Measurements from ENCODE around the gene ESPN. TPM values are rescaled to one million over a fixed set of nuclear protein-coding genes. Genes with fewer than 3 reads are reported as not detected.

The ESPN gene, protein sequence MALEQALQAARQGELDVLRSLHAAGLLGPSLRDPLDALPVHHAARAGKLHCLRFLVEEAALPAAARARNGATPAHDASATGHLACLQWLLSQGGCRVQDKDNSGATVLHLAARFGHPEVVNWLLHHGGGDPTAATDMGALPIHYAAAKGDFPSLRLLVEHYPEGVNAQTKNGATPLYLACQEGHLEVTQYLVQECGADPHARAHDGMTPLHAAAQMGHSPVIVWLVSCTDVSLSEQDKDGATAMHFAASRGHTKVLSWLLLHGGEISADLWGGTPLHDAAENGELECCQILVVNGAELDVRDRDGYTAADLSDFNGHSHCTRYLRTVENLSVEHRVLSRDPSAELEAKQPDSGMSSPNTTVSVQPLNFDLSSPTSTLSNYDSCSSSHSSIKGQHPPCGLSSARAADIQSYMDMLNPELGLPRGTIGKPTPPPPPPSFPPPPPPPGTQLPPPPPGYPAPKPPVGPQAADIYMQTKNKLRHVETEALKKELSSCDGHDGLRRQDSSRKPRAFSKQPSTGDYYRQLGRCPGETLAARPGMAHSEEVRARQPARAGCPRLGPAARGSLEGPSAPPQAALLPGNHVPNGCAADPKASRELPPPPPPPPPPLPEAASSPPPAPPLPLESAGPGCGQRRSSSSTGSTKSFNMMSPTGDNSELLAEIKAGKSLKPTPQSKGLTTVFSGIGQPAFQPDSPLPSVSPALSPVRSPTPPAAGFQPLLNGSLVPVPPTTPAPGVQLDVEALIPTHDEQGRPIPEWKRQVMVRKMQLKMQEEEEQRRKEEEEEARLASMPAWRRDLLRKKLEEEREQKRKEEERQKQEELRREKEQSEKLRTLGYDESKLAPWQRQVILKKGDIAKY
- 0.13 TPM for polyA plus RNA-seq (2012; ENCODE audit: low read depth, missing spikeins)

DNA sequence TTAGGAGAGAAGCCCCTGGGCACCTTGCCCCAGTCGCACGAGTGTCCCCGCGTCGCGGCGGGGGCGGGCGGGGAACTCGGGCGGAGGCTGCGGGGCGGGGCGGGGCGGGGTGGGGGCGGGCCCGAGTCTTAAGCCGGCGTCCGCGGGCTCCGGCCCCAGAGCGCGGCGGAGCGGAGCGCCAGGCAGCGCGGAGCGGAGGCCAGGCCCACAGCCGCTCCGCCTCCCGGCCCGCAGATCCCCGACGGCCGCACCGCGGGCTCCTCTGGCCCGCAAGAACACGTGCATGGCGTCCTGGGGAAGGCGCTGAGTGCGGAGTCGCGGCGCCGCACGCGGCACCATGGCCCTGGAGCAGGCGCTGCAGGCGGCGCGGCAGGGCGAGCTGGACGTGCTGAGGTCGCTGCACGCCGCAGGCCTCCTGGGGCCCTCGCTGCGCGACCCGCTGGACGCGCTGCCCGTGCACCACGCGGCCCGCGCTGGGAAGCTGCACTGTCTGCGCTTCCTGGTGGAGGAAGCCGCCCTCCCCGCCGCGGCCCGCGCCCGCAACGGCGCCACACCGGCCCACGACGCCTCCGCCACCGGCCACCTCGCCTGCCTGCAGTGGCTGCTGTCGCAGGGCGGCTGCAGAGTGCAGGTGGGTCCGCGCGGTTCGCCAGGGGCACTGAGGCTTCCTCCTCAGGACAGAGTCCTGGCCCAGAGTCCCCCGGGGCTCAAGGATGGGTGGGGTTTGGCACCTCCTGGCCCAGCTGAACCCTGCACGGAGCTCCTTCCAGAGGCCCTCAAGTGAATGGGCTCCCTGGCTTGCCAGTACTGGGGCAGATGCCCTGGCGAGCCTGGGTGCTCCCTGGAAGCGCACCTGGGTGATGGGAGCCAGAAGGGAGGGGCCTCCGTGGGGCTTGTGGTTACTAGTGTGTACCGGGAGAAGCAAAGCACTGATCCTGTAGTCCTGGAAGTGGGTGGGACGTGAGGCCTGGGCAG, at the start of gene ESPN:
ESPN (plus strand) TSS at position 158 of the 975 bp plus-strand sequence; CDS start at position 338, 180 bp downstream.
- DNase-seq (ENCODE audit: insufficient read length, low spot score) (no peak), FAIRE-seq (no peak)
- TF ChIP-seq POLR2A (IDR thresholded peaks at IDR 0.05; ENCODE audit: low read depth, low read length) (no peak), POU2F2 (IDR thresholded peaks at IDR 0.05; ENCODE audit: low read depth, low read length) (no peak), POLR2AphosphoS5 (IDR thresholded peaks at IDR 0.05; ENCODE audit: low read depth, low read length) (no peak), SPI1 (IDR thresholded peaks at IDR 0.05; ENCODE audit: low read depth, low read length) (no peak), TAF1 (IDR thresholded peaks at IDR 0.05; ENCODE audit: low read depth, low read length) (no peak), PAX5 (IDR thresholded peaks at IDR 0.05; ENCODE audit: insufficient read depth, low read length, severe bottlenecking) (no peak)

DNA sequence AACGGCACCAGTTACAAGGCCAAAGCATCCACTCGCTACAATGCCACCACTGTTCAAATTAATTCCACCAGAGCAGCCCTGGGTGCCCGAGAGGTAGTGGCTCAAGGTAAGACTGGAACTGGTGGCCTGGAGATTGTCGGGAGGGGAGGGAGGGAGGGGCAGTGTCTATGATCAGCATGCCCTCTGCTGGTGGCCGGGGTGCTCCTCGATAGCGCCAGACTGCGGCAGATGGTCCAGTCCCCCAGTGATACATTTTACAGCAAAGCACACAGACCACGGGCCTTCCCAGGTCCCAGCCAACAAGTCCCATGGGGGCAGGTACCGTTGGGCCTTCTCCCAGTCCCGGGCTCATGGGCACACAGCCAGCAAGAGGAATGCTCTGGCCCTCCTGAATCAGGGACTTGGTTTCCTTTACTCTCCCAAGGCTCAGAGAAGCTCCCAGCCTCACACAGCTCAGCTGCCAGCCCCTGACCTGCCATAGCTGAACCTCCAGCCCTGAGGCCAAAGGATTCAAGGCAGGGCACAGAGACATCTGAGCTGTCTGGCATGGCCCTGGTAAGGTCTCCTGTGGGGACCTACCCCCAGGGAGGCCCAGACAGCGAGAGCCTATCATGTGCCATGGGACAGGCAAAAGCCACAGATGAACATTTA, 46.4 kb upstream of the ESPN start:
- DNase-seq (ENCODE audit: insufficient read length, low spot score) = no peak
- FAIRE-seq = no peak
- TF ChIP-seq PAX5 (IDR thresholded peaks at IDR 0.05; ENCODE audit: insufficient read depth, low read length, severe bottlenecking) (no peak), POLR2AphosphoS5 (IDR thresholded peaks at IDR 0.05; ENCODE audit: low read depth, low read length) (no peak), TAF1 (IDR thresholded peaks at IDR 0.05; ENCODE audit: low read depth, low read length) (no peak), POLR2A (IDR thresholded peaks at IDR 0.05; ENCODE audit: low read depth, low read length) (no peak), POU2F2 (IDR thresholded peaks at IDR 0.05; ENCODE audit: low read depth, low read length) (no peak), SPI1 (IDR thresholded peaks at IDR 0.05; ENCODE audit: low read depth, low read length) (no peak)

DNA sequence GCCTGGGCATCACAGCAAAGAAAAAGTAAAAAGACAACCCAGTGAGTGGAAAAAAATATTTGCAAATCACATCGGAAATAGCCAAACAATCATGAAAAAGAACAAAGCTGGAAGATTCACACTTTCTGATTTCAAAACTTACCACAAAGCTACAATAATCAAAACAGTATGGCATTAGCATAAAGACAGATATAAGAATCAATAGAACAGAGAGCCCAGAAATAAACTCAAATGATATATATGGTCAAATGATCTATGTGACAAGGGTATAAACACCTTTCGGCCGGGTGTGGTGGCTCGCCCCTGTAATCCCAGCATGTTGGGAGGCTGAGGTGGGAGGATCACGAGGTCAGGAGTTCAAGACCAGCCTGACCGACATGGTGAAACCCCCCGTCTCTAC, 44.5 kb upstream of the ESPN start:
- TF ChIP-seq PAX5 (IDR thresholded peaks at IDR 0.05; ENCODE audit: insufficient read depth, low read length, severe bottlenecking) (no peak), SPI1 (IDR thresholded peaks at IDR 0.05; ENCODE audit: low read depth, low read length) (no peak), POU2F2 (IDR thresholded peaks at IDR 0.05; ENCODE audit: low read depth, low read length) (no peak), POLR2AphosphoS5 (IDR thresholded peaks at IDR 0.05; ENCODE audit: low read depth, low read length) (no peak), POLR2A (IDR thresholded peaks at IDR 0.05; ENCODE audit: low read depth, low read length) (no peak), TAF1 (IDR thresholded peaks at IDR 0.05; ENCODE audit: low read depth, low read length) (no peak)
- FAIRE-seq (no peak), DNase-seq (ENCODE audit: insufficient read length, low spot score) (no peak)

DNA sequence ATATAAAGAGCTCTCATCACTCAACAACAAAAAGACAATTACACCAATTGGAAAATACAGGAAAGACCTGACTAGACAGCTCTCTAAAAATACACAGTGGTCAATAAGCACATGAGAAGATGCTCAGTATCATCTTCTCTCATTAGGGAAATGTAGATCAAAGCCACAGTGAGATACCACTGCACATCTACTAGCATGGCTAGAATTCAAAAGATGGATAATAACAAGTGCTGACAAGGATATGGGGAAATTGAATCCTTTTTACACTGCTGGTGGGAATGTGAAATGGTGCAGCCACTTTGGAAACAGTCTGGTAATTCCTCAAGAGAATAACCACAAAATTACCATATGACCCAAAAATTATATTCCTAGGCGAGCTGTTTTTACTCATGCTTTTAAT, 40.4 kb upstream of the ESPN start:
- TF ChIP-seq PAX5 (IDR thresholded peaks at IDR 0.05; ENCODE audit: insufficient read depth, low read length, severe bottlenecking) = no peak
- no peak for TF ChIP-seq TAF1 (IDR thresholded peaks at IDR 0.05; ENCODE audit: low read depth, low read length)
- no peak for TF ChIP-seq SPI1 (IDR thresholded peaks at IDR 0.05; ENCODE audit: low read depth, low read length)
- no peak for TF ChIP-seq POLR2AphosphoS5 (IDR thresholded peaks at IDR 0.05; ENCODE audit: low read depth, low read length)
- TF ChIP-seq POU2F2 (IDR thresholded peaks at IDR 0.05; ENCODE audit: low read depth, low read length) = no peak
- no peak for TF ChIP-seq POLR2A (IDR thresholded peaks at IDR 0.05; ENCODE audit: low read depth, low read length)
- FAIRE-seq (no peak), DNase-seq (ENCODE audit: insufficient read length, low spot score) (no peak)

DNA sequence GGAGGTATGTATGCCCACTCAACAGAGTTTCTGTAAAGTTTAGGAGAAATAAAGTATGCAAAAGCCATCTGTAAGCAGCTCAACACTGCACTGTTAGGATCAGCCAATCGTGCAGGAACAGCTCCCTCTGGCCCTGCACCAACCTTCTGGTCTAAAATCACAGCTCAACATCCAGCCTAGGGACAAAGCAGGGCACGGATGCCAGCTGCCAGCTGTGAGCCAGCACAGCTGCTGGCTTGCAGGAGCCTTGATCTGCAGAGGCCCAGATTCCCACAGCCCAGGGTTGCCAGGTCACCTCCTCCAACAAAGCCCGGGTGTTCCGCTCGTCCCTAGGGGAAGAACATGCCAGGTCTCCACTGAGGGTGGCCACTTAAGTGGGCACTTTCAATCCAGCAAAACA, 39.6 kb upstream of the ESPN start:
- TF ChIP-seq SPI1 (IDR thresholded peaks at IDR 0.05; ENCODE audit: low read depth, low read length) (no peak), PAX5 (IDR thresholded peaks at IDR 0.05; ENCODE audit: insufficient read depth, low read length, severe bottlenecking) (no peak), POLR2A (IDR thresholded peaks at IDR 0.05; ENCODE audit: low read depth, low read length) (no peak), POU2F2 (IDR thresholded peaks at IDR 0.05; ENCODE audit: low read depth, low read length) (no peak)
- DNase-seq (ENCODE audit: insufficient read length, low spot score) = no peak
- no peak for FAIRE-seq

DNA sequence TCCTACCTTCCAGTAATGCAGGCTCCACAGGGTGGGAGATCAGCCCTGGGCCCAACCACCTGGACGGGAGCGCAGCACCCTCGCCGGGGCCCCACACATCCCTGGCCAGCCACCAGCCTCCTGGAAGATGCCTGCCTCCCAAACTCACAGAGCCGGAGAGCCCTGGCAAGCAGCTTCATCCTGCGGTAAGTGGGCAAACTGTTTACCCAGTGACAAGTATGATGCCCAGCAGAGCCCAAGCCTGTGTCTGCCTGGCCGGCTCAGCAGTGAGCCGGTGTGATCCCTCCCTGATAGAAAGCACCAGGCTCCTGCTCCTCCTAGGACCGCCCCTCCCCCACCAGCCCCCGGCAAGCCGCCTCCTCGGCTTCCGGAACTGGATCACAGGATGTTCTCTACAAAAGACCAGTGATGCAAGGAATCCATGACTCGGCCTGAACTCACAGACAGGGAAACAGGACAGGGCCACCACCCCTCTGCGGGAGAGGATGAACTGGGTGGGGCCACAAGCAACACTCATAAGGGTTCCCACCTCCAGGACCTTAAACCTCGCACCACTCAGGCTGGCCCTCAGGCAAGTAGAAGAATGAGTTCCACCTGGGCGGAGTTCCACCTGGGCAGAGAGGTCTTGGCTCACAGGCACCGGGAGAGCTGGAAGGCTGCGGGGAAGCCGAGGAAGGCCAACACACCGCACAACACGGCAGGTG, 38.9 kb upstream of the ESPN start:
- no peak for FAIRE-seq
- no peak for DNase-seq (ENCODE audit: insufficient read length, low spot score)
- no peak for TF ChIP-seq TAF1 (IDR thresholded peaks at IDR 0.05; ENCODE audit: low read depth, low read length)
- no peak for TF ChIP-seq POLR2A (IDR thresholded peaks at IDR 0.05; ENCODE audit: low read depth, low read length)
- TF ChIP-seq POU2F2 (IDR thresholded peaks at IDR 0.05; ENCODE audit: low read depth, low read length) = no peak
- TF ChIP-seq SPI1 (IDR thresholded peaks at IDR 0.05; ENCODE audit: low read depth, low read length) = no peak
- no peak for TF ChIP-seq PAX5 (IDR thresholded peaks at IDR 0.05; ENCODE audit: insufficient read depth, low read length, severe bottlenecking)
- no peak for TF ChIP-seq POLR2AphosphoS5 (IDR thresholded peaks at IDR 0.05; ENCODE audit: low read depth, low read length)

DNA sequence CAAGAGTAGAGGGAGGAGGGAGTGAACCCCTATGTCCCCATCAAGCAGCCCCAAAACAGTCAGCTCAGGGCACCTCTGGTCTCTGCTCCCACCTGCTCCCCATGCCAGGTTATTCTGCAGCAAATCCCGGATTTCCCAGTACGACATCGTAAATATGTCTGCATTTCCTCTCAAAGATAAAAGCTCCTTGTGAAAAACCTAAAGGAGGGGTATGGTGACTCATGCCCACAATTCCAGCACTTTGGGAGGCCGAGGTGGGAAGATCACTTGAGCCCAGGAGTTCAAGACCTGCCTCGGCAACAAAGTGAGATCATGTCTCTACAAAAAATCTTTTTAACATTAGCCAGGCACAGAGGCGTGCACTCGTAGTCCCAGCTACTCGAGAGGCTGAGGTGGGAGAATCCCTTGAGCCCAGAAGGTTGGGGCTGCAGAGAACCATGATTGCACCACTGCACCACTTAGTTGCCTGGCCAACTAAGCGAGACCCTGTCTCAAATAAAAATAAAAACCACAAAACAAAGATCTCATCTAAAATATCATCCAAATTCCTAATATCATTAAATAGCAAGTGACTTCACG, 38.1 kb upstream of the ESPN start:
- no peak for FAIRE-seq
- DNase-seq (ENCODE audit: insufficient read length, low spot score) = no peak
- TF ChIP-seq PAX5 (IDR thresholded peaks at IDR 0.05; ENCODE audit: insufficient read depth, low read length, severe bottlenecking) (no peak), TAF1 (IDR thresholded peaks at IDR 0.05; ENCODE audit: low read depth, low read length) (no peak), POU2F2 (IDR thresholded peaks at IDR 0.05; ENCODE audit: low read depth, low read length) (no peak), POLR2A (IDR thresholded peaks at IDR 0.05; ENCODE audit: low read depth, low read length) (no peak), POLR2AphosphoS5 (IDR thresholded peaks at IDR 0.05; ENCODE audit: low read depth, low read length) (no peak), SPI1 (IDR thresholded peaks at IDR 0.05; ENCODE audit: low read depth, low read length) (no peak)

Measured in GM12891 (cell line).